Stimulated activated CD4-positive, alpha-beta T cell treated with anti-CD3 and anti-CD28 coated beads, TNF-alpha, amount 100 ng/mL, for 24 hours (primary cell): ENCODE results near the gene STIM2.
A peak's percentile ranks its signal among the peaks of the same experiment; 100 is the strongest.
"Not testable (repeated sequence)": the region's sequence is repeated elsewhere in the genome, so short reads cannot be mapped to it uniquely, and the experiment has no call there.

Experiments used
- DNase-seq, 3 experiments: peaks; one replicate each; pipeline ENCODE4 v3.0.0-alpha.2; 2020; ENCODE audit warnings: low read depth in 3 of 3

Gene STIM2

DNA sequence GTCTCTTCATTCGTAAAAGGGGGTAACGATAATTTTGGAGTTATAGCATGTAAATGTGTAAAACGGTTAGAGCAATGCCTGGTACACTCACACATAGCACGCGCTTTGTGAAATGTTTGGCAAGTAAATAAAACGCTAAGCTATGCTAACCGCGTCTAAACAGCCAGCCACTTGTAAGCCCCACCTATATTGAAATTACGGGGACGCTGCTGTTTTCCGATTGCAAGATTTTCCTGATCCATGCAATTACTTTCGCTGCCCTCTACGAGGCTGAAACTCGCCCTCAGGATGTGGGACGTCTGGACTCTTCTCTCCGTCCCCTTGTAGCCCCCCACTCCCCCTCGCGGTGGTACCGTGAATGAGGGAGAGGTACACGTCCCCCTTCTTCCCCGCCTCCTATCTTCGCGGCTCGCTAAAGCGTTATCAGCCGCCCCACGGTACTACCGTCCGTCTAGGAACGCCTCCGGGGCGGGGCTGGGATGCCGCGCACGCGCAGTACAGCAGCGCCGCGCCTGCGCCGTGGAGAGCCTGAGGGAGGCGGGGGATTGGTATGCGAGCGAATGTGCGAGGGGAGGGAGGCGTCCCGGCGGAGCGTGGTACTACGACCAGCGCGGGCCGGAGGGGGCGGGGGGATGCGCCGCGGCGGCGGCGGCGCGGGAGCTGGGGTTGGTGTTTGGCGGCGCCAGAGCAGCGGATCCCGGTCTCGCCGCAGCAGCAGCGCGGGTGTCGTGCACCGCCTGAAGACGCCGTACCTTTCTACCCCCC lies at the start of gene STIM2:
Gene STIM2, plus strand, starts transcription at position 685 of the 765 bp plus-strand sequence.
- peak; percentile 95 to 99 (median 96) for DNase-seq

GRCh38 chr4:26811571-26811970 lies 49.1 kb upstream of the STIM2 start:
- DNase-seq: not testable (repeated sequence)

DNA sequence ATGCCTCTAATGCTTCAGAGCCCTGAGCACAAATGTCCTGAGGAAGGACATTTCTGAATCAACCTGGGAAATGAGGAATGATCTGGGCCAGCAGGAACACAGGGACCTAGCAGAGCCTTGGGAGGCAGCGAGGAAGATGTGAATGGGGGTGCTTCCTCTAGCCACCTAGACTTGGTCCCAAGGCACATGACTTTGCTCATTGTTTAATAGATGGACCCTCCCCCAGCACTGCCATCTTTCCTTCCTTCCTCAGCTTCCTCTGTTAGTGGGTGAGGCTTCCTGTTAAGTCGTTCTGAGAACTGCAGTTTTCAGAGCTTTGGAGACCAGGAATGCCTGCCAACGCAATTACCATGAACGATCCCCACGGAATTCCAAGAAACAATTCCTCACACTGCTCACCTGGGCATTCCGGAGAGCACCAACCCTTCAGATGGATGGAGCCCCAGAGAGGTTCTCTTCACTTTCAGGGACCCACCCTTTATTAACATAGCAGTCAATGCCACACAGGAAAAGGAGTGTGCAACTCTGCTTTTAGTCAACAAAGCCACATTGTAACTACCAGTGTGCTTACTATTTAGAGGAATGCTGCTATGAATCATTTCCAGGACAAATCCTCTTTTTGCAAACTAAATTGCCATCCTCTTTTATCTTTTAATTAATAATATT lies 48.5 kb upstream of the STIM2 start:
- no peak for DNase-seq

DNA sequence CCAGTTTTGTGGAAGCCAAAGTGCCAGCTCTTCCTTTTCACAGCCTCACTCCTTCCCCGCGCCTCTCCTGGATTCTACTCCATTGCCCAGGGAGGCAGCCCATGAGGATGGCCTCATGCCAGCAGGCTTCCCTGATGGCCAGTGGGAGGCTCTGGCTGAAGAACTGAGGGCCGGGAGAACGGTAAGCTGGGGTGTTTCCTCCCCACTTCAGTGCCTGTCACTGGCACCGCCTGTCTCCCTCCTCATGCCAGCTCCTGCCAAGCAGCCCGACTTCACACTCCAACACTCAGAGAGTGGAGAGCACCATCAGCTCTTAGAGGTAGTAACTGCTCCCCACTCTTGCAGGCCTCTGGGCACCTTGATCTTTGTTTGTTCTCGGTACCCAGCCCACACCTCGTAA lies 46.9 kb upstream of the STIM2 start:
- DNase-seq: no peak

DNA sequence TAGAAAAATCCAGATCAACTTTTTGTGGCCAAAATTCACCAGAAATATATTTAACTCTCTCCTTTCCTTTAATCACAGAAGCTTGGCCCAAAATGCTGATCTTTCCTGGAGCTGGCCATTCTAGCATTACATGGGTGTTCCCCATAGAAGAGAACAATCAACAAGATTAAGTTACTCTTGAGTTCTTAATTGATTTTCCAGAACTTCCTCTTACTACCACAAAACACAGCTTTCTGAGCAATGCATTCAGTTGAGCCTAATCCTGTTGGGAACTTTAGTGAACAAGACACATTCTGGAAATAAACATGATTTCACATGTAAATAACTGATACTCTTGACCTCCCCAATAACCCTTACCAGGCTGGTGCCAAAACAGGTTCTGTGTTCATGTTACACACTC lies 45.4 kb upstream of the STIM2 start:
- DNase-seq: no peak

DNA sequence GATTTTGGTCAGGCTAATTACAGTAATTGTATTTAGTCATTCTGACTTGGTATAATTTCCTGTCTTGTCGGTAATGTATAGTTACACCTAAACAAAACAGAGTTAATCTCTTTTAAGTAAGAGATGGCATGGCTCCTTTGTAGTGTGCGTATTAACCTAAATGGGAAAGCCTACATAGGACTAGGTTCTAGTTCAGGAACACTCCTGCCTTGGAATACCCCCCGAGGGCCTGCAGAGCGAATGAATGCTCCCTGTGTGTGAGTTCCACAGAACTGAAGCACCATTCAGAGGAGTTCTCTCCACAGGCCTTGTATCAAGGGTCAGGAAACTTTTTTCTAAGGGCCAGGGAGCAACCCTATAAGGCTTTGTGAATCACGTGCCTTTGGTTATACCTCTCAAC lies 44.9 kb upstream of the STIM2 start:
- no peak for DNase-seq

DNA sequence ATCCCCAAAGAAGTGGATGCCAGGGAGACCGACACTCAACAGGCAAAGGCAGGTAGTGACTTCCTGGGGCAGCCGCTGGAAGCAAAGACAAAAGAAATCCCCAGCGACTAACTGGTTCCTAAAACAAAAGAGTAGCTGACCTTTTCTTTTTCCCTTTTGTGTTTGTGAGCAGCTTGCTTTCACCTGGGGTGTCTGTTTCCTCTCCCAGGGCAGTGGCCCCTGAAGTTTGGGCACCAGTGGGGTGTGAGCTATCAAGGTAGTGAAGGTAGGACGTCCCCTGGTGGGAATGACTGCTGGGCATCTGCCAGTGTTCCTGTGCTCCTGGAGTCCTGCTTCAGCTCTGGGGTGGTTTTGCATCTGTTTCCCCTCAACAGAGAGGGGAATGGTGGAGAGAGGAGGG lies 41.6 kb upstream of the STIM2 start:
- DNase-seq: no peak

DNA sequence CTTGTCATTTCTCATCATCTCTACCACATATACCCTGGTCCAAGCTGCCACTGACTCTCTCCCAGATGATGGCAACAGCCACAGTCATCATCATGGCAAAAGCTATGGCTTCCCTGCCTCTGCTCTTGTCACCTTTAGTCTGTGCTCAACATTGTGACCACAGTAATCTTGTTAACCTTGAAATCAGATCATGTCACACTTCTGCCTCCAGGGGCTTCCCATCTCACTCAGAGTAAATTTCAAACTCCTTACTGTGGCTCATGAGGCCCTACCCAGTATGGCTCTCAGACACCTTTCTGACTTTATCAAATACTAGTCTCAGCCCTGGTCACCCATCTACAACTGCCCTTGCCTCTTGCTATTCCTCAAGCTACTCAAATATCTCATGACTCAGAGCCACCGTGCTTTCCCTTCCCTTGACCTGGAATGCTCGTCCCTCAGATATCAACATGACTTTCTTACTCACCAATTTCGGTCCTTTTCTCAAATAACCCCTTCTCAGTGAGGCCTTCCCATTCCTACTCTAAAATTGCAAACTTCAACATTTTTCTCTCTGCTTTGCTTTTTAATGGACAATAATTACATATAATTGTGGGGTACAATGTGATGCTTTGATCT lies 41.1 kb upstream of the STIM2 start:
- no peak for DNase-seq

DNA sequence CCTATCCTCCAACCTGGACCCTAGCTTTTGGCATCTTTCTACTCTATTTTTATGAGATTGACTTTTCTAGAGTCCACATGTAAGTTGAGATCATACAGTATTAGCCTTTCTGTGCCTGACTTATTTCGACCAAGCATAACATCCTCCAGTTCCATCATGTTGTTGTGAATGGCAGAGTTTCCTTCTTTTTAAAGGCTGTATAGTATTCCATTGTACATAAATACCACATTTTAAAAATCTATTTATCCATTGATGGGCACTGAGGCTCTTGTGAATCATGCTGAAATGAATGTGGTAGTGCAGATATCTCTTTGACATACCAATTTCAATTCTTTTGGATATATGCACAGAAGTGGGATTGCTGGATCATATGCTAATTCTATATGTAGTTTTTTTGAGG lies 40.3 kb upstream of the STIM2 start:
- no peak for DNase-seq

GRCh38 chr4:26821031-26821430 lies 39.6 kb upstream of the STIM2 start:
- no peak for DNase-seq

- DNase-seq: no peak
Measured at GRCh38 chr4:26821677-26822503, 38.8 kb upstream of the STIM2 start.

DNA sequence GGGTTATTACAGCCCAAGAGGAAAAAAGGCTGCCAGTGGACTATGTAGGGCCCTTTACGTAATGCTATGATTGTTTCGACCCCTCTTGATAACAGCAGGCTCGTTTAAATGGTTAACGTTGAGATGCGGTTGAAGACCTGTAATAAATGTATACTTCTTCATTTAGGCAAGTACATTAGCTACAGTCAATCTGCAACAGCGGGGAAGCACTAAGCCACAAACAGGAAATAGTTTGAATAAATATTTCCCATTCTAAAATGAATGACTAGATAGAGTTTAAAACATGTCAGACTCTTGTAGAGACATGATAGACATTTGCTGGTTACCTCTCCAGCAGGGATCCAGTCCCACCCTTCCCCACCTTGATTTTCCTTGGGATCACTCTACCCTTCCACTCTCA lies 38.1 kb upstream of the STIM2 start:
- no peak for DNase-seq

- DNase-seq: not testable (repeated sequence)
Measured at GRCh38 chr4:26822974-26823373, 37.7 kb upstream of the STIM2 start.

DNA sequence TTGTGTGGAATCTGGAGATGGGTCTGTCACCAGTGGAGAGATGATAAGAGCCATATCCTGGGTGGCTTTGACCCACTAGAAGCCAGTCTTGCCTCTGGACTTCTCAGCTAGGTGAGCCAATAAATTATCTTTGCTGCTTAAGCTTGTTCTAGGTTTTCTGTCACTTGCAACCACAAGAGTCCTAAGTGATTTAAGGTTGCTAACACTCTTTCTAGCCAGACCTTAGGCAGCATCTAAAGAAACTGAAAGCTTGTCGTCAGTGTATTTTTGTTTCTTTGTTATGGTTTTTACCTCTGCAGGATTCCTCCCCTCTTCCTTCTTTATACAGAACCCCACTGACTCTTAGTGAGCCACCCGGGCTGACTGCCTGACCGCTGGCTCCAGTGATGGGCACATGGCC lies 37.1 kb upstream of the STIM2 start:
- no peak for DNase-seq

DNA sequence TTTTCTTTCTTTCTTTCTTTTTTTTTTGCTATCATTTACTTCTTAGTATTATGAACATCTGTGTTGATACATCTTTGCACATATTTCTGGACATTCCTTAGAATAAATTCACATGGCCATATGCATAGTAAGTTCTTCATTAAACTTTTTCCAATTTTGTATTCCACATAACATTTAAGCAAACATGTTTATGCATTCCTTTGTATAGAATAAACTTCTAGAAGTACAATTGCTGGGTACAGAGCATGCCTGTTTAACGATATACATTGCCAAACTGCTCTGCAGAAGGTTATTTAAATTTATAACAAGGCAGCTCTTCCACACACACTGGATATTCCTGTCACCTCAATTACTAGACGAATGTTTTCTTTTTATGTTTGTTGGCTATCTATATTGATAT lies 36.0 kb upstream of the STIM2 start:
- DNase-seq: no peak

DNA sequence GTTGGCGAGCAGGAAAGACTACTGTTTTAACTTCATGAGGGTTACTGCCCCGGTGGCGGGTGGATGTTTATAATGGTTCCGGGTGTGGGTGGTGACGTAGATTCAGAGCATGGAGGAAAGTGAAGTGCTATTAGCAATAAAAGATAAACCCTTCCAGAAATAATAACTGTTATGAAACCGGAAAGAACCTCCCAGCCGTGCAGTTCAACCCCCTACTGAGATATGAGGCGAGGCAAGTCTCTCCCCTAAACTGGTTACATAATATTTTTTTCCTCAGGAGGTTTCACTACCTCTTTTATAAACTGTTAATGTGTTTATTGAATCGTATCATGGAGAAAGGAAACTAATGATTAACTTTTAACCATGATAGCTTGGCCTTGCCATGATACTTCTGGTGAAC lies 33.9 kb upstream of the STIM2 start:
- DNase-seq: no peak

DNA sequence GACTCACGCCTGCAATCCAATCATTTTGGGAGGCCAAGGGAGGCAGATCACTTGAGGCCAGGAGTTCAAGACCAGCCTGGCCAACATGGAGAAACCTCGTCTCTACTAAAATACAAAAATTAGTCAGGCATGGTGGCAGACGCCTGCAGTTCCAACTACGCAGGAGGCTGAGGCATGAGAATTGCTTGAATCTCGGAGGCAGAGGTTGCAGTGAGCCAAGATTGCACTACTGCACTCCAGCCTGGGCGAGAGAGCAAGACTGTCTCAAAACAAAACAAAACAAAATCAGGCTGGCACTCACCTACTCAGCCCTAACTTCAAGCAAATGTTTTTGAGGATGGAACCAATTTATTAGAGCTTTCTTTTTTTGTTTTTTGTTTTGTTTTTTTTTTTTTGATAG lies 33.3 kb upstream of the STIM2 start:
- not testable (repeated sequence) for DNase-seq

GRCh38 chr4:26827798-26828197 lies 32.8 kb upstream of the STIM2 start:
- DNase-seq: no peak

DNA sequence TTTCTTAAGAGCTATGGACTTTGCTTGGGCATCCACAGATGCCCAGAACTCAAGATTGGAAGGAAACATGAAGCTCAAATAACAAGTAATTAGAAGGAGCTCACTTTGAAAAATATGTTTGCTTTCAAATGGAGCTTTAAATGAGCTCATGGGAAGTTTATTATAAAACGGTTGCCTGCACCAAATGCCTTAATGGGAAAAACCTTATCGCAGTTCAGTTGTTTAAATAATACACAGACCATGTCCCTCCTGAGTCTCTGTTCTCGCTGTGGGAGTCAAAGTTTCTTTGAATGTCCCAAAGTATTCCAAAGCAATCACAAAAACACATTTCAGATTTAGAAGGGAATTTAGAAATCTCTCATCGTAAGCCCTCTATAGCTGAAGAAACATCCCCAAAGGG lies 31.6 kb upstream of the STIM2 start:
- DNase-seq: no peak

DNA sequence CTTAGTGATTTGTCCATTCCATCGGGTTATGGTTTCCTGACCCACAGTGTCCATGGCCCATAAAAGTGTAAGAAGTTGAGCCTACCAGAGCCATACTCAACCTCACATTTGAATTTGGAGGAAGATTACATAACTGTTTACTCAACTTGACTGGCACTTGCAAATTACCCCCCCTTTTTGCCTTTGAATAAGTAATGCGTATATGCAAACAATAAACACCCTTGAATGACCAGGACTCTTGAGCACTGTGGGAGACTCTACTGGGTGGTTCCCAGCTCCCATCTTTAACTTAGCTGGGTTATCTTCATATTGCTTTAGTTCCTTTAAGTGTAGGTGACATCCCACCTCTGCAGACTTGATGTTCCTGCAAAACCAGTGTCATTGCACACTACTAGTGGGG lies 30.6 kb upstream of the STIM2 start:
- DNase-seq: no peak

DNA sequence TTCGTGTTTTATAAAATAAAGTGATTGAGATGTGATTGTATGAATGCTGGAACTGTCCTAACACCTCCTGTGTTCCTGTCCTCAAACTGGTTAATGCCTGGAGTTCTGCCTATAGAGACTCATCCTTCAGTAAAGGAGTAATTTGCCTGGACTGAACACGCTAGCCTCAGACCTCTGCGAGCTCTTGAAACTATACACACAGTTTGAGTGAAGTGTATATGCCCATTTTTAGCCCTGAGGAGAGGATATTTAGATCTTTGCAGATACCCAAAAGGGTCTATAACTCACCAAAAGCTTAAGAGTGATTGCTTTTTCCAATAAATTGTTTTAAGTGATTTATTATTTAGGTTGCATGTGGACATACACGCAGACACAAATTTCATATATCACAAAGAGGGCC lies 29.9 kb upstream of the STIM2 start:
- DNase-seq: no peak

- DNase-seq: no peak
Measured at GRCh38 chr4:26836539-26836938, 24.1 kb upstream of the STIM2 start.
